ENCODE measurements around the gene RABGAP1L.

- no peak for TF ChIP-seq ZNF274 (IDR thresholded peaks at IDR 0.05; ENCODE audit: low read depth, low read length)
- TF ChIP-seq YY1 (IDR thresholded peaks at IDR 0.05; ENCODE audit: insufficient read depth, insufficient read length) = no peak
Observed at GRCh38 chr1:174958396-174958795, 799.1 kb downstream of the RABGAP1L start.

All from NT2/D1 (cell line).